ENCODE measurements around the gene NOTCH4. TPM values are rescaled to one million over a fixed set of nuclear protein-coding genes. Genes with fewer than 3 reads are reported as not detected.

The NOTCH4 gene
- total RNA-seq, 2 experiments from 2014 or later: 1.2 to 1.3 TPM

DNA sequence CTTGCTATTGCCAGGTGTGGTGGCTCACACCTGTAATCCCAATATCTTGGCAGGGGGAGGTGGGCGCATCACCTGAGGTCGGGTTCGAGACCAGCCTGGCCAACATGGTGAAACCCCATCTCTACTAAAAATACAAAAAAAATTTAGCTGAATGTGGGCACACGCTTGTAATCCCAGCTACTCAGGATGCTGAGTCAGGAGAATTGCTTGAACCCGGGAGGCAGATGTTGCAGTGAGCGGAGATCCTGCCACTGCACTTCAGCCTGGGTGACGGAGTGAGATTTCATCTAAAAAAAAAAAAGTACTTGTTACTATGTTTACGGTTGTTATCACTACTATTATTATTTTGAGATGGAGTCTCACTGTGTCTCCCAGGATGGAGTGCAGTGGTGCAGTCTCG is 67.0 kb downstream of the NOTCH4 start:
- CTCF ChIA-PET: no interaction called here
- ATAC-seq (no peak), DNase-seq (no peak)
- peaks cover 16% of the 10 kb centered on the region for H3K36me3 Mint-ChIP-seq (ENCODE audit: low read depth)
- intact Hi-C loops (cut with micrococcal nuclease): loop anchor here (5.0 kb wide), 1 partner anchor 40 kb away; no protein-coding TSS in a partner anchor
- H3K4me1 Mint-ChIP-seq (ENCODE audit: low read depth): peaks cover 26% of the 10 kb centered on the region
- TF ChIP-seq, protein P1, sequence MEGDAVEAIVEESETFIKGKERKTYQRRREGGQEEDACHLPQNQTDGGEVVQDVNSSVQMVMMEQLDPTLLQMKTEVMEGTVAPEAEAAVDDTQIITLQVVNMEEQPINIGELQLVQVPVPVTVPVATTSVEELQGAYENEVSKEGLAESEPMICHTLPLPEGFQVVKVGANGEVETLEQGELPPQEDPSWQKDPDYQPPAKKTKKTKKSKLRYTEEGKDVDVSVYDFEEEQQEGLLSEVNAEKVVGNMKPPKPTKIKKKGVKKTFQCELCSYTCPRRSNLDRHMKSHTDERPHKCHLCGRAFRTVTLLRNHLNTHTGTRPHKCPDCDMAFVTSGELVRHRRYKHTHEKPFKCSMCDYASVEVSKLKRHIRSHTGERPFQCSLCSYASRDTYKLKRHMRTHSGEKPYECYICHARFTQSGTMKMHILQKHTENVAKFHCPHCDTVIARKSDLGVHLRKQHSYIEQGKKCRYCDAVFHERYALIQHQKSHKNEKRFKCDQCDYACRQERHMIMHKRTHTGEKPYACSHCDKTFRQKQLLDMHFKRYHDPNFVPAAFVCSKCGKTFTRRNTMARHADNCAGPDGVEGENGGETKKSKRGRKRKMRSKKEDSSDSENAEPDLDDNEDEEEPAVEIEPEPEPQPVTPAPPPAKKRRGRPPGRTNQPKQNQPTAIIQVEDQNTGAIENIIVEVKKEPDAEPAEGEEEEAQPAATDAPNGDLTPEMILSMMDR (IDR thresholded peaks at IDR 0.05): no peak
- H3K27me3 Mint-ChIP-seq: no peaks in the 10 kb centered on the region
- no peak overlapping the region for H3K4me3 Mint-ChIP-seq
- no peaks in the 10 kb centered on the region for H3K9me3 Mint-ChIP-seq
- H3K27ac Mint-ChIP-seq: no peak overlapping the region
- POLR2A ChIA-PET: interaction anchor here (0.5 kb wide), 1 partner anchor 569 kb away, joined by 3 read pairs; no protein-coding TSS in a partner anchor

DNA sequence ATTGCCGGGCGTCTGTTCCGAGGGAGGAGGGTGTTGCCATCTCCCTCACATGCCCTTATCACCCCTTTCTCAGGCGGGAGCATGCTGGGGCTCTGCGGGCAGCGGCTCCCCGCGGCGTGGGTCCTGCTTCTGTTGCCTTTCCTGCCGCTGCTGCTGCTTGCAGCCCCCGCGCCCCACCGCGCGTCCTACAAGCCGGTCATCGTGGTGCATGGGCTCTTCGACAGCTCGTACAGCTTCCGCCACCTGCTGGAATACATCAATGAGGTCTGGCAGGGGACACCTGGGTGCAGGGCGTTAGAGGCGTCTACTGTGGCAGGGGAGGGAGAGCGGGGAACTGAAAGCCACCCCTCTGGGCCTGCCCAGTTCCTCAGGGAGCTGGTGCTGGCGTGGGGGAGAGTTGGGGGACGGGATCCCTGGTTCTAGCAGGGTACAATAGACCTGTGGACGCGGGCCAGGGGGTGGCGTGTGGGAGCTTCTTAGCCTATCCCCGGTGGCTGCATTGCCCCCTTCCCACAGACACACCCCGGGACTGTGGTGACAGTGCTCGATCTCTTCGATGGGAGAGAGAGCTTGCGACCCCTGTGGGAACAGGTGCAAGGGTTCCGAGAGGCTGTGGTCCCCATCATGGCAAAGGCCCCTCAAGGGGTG is 69.2 kb downstream of the NOTCH4 start:
- Mint-ChIP-seq H3K4me3 (peak overlapping the region; percentile 85), H3K4me1 (ENCODE audit: low read depth) (peaks cover 41% of the 10 kb centered on the region), H3K27me3 (peaks cover 10% of the 10 kb centered on the region), H3K36me3 (ENCODE audit: low read depth) (peaks cover 15% of the 10 kb centered on the region), H3K9me3 (no peaks in the 10 kb centered on the region), H3K27ac (peak overlapping the region; percentile 97)
- DNase-seq (peak; percentile 81), ATAC-seq (peak; percentile 65)
- POLR2A ChIA-PET: interaction anchor here (0.7 to 0.9 kb wide), 4 partner anchors 11 to 35 kb away, joined by 3 to 4 read pairs (median 4); partner anchors contain the start of gene PBX2
- intact Hi-C loops (cut with micrococcal nuclease): loop anchor here (5.0 kb wide), 1 partner anchor 37 kb away; no protein-coding TSS in a partner anchor
- CTCF ChIA-PET: interaction anchor here (0.9 to 1.2 kb wide), 8 partner anchors 10 to 107 kb away, joined by 3 to 8 read pairs (median 3); partner anchors contain the start of genes ATF6B and EGFL8
- TF ChIP-seq, protein P1 (IDR thresholded peaks at IDR 0.05): peak; percentile 70

DNA sequence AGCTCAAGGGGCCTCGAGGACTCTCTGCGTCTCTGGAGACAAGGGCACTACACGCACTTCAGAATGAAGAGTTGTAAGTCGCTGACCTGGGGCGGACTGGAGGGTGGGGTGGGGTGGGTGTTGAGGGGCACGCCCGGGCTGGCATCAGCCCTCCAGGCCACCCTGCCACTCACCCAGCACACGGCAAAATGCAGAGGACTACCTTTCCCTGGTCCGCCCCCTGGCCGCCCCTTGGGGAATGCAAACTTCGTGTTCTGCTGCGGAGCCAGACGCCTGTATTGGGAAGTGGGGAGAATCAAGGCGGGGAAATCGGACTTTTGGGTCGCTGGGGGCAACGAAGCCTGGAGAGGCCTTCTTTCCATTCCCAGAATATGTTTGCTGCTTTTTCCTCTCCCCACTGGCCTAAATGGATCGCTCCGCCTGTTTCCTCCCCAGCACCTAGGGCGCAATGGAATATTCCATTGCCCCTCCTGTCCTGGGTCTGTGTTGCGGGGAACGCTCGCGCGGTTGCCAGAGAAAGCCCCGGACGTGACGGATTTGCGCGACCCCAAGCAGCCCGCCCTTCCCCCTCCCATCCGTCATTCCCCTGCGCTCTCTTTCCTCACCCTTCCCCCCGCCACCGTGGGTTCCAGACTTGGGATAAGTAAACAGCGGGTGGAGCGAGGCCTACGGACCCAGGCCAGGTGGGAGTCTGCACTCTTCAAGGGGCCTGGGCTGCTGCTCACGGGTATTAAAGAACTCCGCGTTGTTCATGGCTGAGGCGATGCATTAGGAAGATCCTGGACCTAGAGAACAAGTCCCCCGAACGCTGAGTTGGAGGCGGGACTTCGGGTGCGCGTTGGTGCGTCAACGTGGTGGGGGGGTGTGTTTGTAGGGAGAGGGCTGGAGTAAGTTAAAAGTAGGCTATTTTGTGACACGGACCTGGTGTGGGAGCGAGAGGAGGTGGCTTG is 70.0 kb downstream of the NOTCH4 start, which contains the start of gene PPT2:
TSS of gene PPT2 (plus strand) at position 578 of the 950 bp plus-strand sequence. CDS start 454 bp downstream, outside the sequence.
- TF ChIP-seq, protein P1 (IDR thresholded peaks at IDR 0.05): no peak
- peaks cover 13% of the 10 kb centered on the region for H3K27me3 Mint-ChIP-seq
- peak within 1 kb of the TSS; percentile 85 for H3K4me3 Mint-ChIP-seq
- ATAC-seq: peak; percentile 84
- ChIA-PET CTCF (interaction anchor here (0.9 to 2.9 kb wide), 8 partner anchors 18 to 106 kb away, joined by 3 to 8 read pairs (median 3); partner anchors contain the start of genes ATF6B and FKBPL), POLR2A (interaction anchor here (0.9 kb wide), 1 partner anchor 12 kb away, joined by 3 read pairs; no protein-coding TSS in a partner anchor)
- no peaks in the 10 kb centered on the region for H3K9me3 Mint-ChIP-seq
- peak; percentile 95 for DNase-seq
- peak within 1 kb of the TSS; percentile 97 for H3K27ac Mint-ChIP-seq
- intact Hi-C loops (cut with micrococcal nuclease): no loop called here
- H3K36me3 Mint-ChIP-seq (ENCODE audit: low read depth): peaks cover 16% of the 10 kb centered on the region
- peaks cover 45% of the 10 kb centered on the region for H3K4me1 Mint-ChIP-seq (ENCODE audit: low read depth)

DNA sequence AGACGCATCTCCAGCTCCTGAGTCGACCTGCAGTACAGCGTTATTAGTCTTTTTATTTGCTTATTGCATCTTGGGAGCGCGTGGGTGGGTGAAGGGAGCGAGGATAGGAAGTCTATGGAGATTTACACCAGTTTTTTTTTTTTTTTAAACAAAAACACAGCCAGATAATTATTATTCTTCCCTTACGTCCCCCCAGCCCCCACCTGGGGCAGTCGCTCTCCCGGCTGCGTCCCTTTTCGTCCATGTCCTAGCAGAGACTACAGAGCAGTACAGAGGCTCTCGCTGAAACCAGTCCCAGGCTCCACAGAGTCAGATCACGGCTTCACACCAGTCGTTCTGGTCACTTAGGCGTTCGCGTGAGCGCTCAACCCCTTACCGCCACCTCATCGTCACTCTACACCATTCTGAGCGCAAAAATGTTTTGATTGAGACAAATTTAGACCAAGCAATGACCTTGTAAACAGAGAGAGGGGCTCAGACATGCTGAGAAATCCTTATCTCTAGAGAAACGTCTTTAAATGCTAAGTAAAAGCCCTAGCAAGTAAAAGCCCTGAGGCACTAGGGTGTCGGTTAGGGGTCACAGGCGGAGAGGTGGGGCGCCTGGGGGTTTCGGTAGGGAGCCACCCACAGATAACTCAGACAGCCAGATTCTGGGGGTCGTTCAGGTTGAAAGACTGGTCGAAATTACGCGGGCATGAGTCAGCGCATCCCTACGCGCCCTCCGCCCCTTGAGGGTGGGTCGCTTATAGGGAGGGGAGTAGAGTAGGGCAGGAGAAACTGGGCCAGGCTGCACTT is 70.9 kb downstream of the NOTCH4 start:
- TF ChIP-seq, protein P1 (IDR thresholded peaks at IDR 0.05): no peak
- no peaks in the 10 kb centered on the region for H3K9me3 Mint-ChIP-seq
- ChIA-PET POLR2A (interaction anchor here (0.6 to 1.0 kb wide), 2 partner anchors 17 to 1354 kb away, joined by 3 read pairs; no protein-coding TSS in a partner anchor), CTCF (interaction anchor here (1.2 to 2.9 kb wide), 3 partner anchors 24 to 105 kb away, joined by 6 to 8 read pairs (median 6); partner anchors contain the start of genes ATF6B and FKBPL)
- H3K4me1 Mint-ChIP-seq (ENCODE audit: low read depth): peaks cover 52% of the 10 kb centered on the region
- intact Hi-C loops (cut with micrococcal nuclease): no loop called here
- H3K4me3 Mint-ChIP-seq: peak overlapping the region; percentile 85
- DNase-seq (peak; percentile 28), ATAC-seq (no peak)
- H3K36me3 Mint-ChIP-seq (ENCODE audit: low read depth): peaks cover 13% of the 10 kb centered on the region
- H3K27me3 Mint-ChIP-seq: peaks cover 19% of the 10 kb centered on the region
- peak overlapping the region; percentile 97 for H3K27ac Mint-ChIP-seq
